ENCODE results near the gene SORCS1.

The SORCS1 gene

GRCh38 chr10:106873770-106874603 lies 290.5 kb downstream of the SORCS1 start:
- DNase-seq: no peak

- no peak for DNase-seq
Observed at GRCh38 chr10:106872176-106872575, 292.3 kb downstream of the SORCS1 start.

DNA sequence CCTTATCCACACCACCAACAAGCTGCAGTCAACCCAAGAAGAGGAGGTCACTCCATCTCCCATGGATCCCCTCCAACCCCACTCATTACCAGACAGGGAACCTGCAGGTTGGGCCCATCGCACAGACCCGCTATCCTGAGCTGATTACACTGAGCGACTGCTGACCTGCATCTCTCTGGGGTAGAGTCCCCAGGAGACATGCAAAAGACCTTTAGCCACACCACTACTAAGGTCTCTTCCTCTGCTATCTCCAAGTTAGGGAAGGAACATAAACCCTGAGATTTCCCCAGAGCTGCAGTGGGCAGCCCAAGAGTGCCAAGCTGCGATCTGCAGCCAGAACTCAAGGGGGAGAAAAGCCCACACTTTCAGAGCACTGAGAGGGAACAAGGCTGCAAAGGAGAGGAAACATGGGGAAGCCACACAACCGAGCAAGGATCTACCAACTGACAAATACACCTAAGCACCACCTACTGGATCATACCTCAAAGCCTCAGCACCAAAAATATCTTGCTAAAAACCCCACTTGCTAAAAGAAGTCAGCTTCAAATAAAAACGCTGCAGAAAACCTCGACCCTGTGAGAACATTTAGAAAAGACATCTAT lies 298.2 kb downstream of the SORCS1 start:
- DNase-seq: no peak

GRCh38 chr10:106864031-106864430 lies 300.5 kb downstream of the SORCS1 start:
- DNase-seq: no peak

GRCh38 chr10:106863549-106863948 lies 301.0 kb downstream of the SORCS1 start:
- DNase-seq: no peak

DNA sequence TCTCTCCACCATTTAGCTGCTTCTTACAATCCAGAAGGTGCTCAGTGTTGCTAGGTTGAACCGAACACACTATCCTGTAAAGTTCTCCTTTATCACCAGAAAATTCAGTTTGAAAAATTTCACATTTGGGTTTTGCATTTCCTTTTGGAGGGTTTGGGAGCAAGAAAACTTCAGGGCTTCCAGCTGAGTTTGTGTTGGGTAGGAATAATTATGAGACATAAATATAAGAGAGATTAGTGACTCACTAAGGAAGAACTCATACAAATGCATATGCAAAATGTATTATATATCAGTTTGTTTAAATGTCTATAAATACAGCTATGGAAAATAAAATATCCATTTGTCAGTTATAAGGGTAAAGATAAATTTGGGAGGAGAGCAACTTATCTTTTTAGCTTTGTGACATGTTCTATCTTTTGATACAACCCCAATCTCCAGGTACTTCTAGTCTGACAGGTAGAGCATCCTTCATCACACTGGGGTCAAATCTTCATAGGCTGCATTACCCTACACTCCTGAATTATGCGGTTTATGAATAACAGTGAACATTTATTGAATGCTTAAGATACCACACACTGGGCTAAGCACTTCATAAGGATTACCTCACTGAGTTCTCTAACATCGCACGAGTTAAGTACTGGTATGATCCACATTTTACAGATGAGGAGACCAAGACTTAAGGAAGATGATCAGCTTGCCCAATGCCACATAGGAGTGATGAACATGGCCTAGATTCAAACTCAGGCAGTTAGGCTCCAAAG lies 304.4 kb downstream of the SORCS1 start:
- DNase-seq: no peak

- no peak for DNase-seq
Observed at GRCh38 chr10:106857728-106858127, 306.8 kb downstream of the SORCS1 start.

- no peak for DNase-seq
Observed at GRCh38 chr10:106857213-106857612, 307.3 kb downstream of the SORCS1 start.

GRCh38 chr10:106836933-106837663 lies 327.4 kb downstream of the SORCS1 start:
- DNase-seq: no peak

GRCh38 chr10:106832846-106833245 lies 331.7 kb downstream of the SORCS1 start:
- DNase-seq: no peak

DNA sequence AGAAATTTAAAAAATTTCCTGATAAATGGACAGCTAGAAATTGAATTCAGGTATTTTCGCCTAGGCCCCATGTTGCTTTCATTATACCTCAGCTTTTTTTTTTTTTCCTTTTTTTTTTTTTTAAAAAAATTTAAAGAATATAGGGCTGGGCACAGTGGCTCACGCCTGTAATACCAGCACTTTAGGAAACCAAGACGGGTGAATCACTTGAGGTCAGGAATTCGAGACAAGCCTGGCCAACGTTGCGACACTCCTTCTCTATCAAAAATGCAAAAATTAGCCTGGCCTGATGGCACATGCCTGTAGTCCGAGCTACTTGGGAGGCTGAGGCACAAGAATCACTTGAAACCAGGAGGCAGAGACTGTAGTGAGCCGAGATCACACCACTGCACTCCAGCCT lies 334.0 kb downstream of the SORCS1 start:
- DNase-seq: no peak

- DNase-seq: no peak
Observed at GRCh38 chr10:106830006-106830405, 334.5 kb downstream of the SORCS1 start.

GRCh38 chr10:106826716-106827115 lies 337.8 kb downstream of the SORCS1 start:
- DNase-seq: no peak

DNA sequence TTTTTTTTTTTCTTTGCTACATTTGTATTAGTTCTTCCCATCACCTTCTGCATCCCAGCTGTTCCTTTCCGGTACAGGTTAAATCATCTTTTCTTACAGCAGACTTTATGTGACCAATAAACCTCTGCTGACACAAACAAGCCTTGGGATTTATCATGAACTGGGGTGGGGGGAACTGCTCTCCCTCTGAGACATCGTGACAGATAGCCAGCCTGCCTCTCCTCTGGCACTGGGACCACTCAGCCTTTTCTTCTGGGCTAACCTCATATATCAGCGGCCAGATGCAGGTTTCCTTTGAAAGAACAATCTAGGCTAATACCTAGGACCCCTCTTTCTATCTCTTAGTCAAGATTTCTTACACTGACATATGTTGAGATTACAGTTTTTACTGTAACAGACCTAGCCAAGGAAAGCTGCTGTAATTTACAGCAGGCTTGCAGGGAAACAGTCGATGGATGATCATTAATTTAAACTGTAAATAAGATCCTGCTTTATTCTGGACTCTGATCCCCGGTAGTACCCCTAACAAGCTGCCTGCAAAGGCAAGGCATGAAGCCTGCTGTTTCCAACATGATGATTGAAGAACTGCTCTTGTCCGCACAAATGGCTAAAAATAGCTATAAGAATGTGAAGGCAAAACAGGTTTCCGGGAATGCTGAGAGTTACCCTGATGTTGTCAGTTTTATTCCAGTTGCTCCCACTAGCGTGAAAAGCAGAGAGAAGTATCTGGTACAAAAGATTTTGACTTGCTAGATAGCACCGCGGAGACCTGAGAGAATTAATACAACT lies 338.7 kb downstream of the SORCS1 start:
- DNase-seq: no peak

DNA sequence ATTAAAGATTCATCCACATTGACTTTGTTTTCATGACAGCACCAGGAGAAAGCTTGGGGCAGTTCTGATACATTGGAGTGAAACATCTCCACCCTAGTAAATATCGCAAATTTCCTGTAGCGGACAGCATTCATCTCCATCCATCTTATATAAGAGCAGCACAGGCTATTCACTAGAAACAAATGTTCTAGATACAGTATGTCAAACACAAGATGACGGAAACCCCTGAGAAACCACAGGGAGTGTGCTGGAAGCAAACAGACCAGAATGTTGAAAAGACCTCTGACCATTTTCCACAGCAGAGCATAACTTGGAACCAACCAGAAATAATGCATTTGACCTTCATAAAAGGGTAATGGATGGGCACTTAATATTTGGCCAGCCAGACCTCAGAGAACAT lies 343.9 kb downstream of the SORCS1 start:
- no peak for DNase-seq

DNA sequence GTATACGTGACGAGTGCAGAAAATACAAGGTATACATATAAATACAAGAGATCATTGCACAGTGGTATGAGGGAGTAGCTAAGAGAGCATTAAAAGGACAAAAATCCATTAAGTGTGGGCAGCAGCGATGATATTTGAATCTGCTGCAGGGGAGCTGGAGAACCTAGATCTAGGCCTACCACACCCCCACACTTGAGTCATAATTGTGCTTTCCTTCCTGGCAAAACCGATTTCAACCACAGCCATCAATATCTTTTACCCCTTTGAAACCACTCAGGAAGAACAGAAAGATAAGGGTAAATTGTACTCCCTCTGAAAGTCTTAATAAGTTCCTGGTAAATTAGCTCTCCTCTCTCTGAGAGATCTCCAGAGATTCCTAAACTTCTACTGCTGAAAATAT lies 345.0 kb downstream of the SORCS1 start:
- DNase-seq: no peak

DNA sequence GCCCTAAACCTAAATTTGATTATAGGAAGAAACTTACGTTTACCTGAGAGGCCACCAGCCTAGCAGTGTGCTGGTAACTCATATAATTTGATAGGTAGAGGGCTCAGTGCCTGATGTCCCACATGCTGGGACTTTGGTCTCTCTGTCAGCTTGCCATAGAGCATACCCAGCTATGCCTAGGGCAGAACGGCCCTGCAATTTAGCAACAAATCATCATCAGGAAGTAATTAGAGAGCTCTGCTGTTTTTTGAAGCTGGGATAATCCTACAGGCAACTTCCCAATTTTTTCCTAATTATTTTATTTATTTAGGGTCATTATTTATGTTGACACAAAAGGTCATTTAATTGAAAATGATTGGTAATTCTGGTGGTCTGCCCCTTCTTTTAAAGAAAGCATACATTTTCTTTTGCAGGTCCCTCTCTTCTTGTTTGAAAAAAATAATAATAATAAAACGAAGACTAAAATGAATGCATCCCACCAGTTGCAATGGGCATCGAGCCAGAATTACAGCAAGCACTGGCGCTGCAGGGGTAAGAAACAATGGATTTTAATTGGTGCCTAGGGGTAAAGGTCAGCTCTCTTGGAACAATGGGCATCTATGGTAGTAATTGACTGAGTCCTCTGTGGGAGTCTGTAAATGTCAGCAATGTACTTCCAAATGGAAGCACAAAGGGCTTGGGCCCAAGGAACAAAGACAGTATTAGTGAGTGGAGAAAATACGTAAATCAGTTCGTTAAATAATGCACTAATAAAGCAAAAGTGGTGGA lies 348.0 kb downstream of the SORCS1 start:
- no peak for DNase-seq

- DNase-seq: no peak
Observed at GRCh38 chr10:106815427-106816043, 349.0 kb downstream of the SORCS1 start.

- DNase-seq: no peak
Observed at GRCh38 chr10:106804992-106805582, 359.4 kb downstream of the SORCS1 start.

DNA sequence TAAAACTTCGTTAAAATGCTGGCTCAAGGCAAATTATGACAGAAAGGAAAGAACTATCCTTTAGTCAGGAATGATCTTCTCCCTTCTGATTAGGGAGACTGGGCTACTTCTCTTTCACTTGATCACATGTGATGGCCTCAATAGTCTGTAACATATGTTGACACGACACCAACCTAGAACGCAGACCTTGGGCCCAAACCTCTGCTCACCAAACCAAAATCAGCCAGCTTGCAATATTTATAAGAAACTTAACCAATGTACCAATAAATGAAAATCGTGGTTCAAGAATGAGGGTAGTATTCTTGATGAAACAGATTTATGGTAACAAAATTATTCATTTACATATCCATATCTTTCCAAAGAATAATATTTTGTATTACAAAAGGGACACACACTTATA lies 361.6 kb downstream of the SORCS1 start:
- DNase-seq: no peak

DNA sequence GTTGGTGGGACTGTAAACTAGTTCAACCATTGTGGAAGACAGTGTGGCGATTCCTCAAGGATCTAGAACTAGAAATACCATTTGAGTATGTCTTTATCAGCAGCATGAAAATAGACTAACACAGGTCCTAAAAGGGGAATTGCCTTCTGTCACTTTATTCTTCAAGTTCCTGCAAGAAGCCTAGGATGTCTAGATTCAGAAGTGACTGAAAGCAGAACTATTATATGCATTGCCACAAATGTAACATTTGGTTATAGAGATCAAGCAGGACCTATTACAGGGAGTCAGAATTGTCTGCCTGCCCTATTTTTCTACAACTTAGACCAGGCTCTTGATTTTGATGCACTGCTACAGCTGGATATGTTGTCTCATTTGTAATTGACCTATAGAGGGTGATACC lies 364.7 kb downstream of the SORCS1 start:
- DNase-seq: no peak
